NCI-H146 treated with DMSO at 0.1 percent for 48 hours (cell line): ENCODE measurements around the gene ATXN1.
"Not testable (repeated sequence)": the region's sequence is repeated elsewhere in the genome, so short reads cannot be mapped to it uniquely, and the experiment has no call there.

Source experiments
- DNase-seq: peaks from one replicate; lab custom pipeline; 2025; ENCODE audit not compliant: unreplicated experiment; lab: John Stamatoyannopoulos, UW

Gene ATXN1

GRCh38 chr6:16431106-16431505 is 330.2 kb downstream of the ATXN1 start:
- no peak for DNase-seq

DNA sequence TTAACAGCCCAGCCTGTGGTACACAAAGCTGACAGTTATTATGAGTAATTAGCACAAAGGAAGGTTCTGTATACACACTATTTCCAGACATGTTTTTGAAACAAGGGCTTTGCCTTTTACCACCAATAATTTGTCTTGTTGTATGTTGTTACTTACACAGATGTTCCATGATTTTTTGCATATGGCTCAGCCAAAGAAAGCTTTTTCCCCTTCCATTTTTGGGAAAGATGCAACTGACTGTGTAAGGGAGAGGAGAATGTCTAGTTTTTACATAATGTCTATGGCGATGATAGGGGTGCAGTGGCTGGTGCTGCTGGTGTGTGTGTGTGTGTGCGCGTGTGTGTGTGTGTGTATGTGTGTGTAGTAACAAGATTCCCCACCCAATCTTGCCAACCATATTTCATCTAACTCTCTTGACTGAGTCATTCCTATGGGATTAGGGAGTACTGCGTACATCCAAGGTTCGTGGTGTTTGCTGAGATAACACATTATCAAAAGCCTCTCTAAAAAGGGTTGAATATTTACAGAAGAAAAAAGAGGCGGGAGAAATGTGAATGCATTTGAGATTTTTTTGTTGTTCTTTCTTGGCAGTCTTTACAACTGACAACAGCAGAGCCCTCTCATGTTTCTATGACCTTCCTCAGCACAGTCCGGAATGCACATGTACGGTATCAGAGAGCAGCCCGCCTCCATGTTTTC is 330.7 kb downstream of the ATXN1 start:
- no peak for DNase-seq

DNA sequence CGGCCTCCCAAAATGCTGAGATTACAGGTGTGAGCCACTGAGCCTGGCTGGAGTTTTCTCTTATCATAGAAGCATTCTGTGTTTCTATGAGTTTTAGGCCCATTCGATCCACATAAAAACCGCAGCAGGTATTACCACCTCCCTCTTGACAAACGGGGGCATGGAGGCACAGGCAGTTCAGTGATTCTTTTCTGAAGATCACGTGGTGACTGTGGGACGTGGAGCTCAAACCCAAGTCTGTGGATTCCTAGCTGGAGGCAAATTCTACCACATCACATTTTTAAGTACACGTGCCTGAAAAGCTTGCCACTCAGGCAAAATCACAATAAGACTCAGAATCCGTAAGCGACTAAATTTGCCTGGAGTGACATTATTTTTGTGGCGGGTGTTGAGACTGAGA is 331.6 kb downstream of the ATXN1 start:
- DNase-seq: no peak

DNA sequence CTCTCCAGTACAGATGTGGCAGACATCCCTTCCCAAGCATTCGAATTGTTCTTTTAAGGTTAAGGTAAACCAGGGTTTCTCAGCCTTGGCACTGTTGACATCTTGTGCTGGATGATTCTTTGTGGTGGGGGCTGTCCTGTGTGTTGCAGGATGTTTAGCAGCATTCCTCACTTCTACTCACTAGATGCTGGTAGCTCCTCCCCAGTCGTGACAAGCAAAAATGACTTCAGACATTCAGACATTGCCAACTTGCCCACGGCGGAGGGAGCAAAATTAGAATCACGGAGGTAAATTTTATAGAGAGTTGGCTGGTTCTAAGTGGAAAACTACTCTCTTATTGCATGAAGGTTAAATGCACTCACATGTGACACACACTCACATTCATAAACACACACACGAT is 334.1 kb downstream of the ATXN1 start:
- no peak for DNase-seq

DNA sequence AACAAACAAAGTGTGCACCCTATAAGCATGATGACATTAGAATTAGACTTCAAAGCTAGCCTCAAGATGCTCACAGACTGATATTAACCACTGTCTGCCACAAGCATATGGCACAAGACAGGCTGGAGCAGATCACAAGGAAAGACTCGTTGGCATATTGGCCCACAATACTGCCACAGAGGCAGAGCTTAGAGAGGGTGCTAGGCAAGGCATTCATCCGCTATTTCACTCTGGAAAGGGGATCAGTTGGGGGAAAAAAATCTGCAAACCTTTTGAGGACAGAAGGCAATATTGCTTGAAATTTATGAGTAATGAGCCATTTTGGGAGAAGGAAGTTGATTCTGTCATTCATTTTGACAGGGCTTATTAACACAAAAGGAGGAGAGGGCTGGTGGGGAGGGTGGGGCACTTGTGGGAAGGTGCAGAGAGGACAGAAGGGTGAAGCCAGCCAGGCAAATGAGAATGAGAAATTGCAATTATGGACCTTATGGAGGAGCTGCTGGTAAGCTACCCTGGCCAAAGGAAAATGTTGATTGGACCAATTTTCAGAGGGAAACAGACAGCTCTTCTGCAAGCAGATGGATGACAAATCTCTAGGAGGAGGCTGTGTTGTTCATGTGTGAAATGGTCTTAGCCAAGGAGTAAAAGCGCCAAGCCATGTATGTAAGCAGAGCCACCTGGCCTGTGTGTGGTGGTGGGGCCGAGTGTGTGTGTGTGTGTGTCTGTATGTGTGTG is 335.2 kb downstream of the ATXN1 start:
- no peak for DNase-seq

DNA sequence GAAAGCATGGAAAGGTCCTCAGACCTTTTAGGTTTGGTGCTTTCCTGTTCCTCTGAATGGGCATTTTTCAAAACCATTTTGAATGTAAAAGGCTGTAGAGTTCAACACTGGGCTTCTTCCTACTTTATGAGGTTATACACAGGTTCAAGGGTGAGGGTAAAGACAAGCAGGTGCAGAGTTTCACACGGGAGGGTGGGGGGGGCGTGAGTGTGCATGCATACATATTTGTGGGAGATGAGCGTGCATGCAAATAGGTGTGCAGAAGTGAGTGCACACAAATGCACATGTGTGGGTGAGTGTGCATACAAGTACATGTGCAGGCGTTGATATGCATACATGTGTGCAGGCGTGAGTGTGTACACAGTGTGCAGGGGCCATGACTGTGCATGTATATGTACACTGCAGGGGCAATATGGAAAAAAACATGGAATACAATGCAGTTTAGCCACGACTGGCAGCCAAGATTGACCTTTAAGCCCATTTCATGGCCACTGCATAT is 339.7 kb downstream of the ATXN1 start:
- DNase-seq: no peak

DNA sequence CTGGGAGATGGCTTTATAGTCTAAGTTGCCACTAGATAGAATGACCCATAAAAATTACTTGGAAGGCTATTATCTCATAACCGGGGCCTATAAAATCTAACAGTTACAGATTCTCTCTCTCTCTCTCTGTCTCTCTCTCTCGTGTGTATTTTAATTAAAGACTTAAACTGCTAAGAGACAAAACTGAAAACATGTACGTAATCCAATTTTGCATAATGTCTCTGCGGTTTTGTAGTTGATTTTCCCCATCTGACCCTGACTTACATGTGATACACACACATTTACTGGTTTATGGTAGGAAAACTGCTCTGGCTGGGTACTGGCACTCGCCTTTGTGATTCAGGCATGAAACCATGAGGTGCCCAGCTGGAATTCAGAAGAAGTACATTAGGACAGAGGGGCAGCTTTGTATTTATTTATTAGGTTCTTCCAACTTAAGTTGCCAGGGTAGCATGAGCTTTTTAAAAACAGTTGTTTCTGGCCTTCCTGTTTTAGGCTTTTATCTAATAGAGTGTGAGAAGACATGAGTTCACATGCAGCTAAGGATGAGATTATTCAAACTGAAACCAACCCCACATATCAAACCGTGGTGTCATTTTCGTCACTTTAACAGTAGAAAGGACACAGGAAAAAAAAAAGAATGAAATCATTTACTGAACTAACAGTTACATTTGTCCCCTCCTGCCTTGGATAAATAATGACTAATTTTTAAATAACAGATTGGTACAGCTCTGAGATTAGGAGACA is 340.4 kb downstream of the ATXN1 start:
- no peak for DNase-seq

DNA sequence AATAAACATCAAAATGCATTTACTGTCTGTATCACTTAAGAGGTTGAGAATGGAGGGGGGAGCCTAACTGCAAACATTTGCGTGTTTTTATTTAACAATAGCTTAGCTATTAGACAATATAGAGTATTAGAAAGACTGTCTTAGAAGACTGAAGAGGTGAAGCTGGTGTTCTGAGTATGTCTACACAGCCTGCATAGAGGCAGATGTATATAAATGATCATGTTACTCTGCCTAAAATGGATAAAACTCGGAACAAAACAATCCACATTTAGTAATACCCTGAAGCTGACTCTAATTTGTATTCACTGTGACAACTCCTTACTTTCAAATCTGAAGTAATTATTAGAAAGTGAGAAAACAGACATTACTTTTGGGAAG is 340.9 kb downstream of the ATXN1 start:
- DNase-seq: no peak

DNA sequence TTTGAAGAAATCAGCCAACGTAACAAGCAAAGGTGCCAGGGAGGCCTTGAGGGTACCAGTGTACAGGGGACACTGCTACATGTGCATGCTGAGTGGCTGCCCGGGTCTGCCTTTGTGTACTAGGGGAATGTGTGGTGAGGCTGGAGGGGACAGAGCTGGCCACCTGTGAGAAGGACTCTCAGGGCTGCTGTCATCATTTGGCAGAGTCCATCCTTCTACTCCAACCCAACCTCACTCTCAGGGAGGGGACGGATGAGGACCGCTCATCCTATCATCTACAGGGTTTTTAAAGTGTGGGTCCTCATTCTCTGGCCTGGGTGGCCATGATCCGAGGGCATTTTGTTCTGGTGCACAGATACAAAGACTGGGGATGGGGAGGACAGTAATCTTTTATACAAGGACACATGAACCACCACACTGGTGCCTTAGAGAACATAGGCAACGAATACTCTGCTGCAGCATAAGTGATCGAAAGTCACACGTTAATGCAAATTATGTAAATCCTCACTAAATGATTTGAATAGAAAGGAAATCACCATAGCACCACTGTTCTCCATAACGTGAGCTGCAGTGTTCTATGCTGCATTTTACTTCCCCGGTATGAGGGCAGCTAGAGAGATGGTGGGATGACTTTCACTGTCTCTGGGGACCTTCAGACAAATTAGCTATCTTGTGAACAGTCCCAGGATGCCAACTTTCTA is 341.5 kb downstream of the ATXN1 start:
- no peak for DNase-seq

DNA sequence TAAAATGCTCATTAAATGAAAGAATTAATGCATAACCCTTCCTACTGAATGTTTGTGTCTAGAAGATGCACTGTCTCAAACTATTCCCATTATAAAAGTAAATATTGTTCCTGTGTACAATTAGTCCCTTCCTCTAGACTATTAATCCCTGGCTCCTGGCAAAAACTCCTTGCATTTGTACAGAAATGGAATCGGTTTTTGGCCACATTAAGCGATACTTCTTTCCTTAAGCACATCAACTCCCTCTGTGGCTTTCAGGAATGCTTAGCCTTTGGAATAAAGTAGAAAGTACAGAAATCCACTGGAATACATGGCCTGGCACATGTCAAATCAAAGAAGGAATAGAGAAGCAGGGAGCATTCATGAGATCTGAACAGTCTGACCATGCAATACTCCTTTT is 343.1 kb downstream of the ATXN1 start:
- DNase-seq: no peak

DNA sequence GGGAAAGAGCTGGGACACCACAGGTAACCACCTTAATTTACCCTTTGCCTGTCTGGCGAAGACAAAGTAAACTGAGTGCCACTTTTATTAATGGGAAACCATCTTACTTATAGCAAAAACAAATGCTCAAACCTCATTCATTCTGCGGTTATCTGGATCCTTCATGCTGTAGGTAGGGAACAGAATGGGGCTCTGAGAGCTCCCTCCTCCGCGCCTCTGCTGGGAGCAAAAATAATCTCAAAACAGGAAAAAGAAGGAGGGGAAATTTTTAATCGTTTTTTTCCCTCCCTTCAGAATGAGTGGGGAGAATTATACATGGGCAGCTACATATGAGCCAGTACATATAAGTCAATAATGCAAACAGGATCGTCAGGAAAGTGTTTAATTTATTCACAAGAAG is 345.6 kb downstream of the ATXN1 start:
- no peak for DNase-seq

DNA sequence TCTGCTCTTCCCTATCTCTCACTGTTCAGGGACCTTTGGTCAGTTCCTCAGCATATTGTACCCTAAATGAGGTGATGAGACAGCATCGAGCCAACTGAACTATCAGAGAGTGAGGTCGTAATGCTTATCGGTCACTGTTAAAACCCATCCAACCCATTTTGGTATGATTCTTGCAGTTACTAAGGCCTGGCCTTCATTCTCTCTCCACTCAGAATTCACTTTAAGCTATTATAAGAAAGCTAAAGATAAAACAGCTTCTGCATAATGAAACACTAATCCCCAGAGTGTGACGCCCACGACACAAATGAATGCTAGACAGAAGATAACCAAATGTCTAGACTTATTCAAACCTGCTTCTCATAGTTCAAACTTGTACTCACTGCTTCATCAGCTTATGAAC is 347.1 kb downstream of the ATXN1 start:
- no peak for DNase-seq

DNA sequence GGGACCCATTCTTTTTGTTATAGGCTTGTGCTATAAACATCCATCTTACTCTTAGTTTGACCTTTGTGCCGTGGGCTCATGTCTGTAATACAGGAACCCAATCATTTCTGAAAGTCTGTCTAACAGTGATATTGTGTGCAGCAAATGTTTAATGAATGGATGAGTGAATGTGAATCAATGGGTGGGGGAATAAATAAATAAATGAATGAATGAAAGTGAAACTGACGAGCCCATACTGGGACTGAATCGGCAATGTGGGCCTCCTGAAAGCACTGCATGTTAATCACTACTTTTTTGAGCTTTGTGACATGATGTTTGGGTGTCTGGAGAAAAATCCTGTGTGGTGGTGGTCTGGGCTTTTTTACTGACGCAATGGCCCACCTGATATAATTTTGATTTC is 347.9 kb downstream of the ATXN1 start:
- DNase-seq: no peak

- no peak for DNase-seq
These were observed 348.3 kb downstream of the ATXN1 start for GRCh38 chr6:16412982-16413381.

- no peak for DNase-seq
These were observed 349.1 kb downstream of the ATXN1 start for GRCh38 chr6:16412171-16412570.

DNA sequence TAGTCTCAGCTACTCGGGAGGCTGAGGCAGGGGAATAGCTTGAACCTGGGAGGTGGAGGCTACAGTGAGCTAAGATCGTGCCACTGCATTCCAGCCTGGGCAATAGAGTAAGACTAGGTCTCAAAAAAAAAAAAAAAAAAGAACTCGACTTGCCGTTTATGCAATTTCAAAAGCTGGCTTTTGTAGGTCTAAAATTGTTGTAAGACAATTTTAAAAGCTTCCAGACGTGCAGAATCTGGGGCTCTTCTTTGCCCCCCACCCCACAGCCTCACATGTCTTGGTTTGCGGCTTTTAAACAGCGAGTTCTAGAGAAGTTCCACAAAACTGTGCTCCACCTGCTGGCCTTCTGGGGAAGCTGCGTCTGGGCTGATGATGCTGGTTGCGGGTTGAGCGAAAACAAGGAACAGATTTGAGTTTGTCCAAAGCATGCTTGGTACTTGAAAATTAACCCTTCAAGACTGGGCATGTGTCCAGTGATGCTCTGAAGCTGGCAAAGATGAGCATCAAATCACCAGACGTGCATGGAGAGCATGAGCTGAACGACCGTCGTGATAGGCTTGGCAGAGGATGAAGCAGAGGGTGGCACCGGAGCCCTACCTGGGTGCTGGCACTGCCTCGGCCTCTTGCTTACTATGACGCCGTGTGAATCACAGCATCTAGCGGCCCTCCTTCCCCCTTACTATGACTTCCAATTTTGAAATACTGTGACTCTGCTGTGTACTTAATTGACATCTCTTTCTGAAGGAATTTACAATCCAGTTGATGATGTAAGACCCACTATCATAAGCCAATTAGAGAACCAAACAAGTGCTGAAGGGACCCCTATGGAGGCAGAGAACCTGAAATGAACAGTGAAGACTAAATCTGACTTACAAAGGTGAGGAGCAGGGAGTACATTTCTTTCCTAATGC is 351.5 kb downstream of the ATXN1 start:
- DNase-seq: peak; percentile 6

DNA sequence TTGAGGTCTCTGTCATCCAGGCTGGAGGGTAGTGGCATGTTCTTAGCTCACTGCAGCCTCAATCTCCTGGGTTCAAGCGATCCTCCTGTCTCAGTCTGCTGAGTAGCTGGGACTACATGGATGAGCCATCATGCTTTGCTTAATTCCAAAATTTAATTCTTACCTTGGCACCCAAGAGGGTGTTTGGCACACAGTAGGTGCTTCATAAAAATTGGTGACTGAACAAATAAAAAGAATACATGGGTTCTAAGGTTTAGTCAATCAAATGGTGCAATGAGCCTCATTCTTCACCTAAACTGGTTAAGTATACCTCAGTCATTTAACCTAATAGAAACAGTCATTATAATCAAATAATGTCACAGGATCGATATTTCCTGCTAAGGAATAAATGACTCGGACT is 352.5 kb downstream of the ATXN1 start:
- DNase-seq: no peak

- DNase-seq: no peak
These were observed 354.3 kb downstream of the ATXN1 start for GRCh38 chr6:16406966-16407365.

DNA sequence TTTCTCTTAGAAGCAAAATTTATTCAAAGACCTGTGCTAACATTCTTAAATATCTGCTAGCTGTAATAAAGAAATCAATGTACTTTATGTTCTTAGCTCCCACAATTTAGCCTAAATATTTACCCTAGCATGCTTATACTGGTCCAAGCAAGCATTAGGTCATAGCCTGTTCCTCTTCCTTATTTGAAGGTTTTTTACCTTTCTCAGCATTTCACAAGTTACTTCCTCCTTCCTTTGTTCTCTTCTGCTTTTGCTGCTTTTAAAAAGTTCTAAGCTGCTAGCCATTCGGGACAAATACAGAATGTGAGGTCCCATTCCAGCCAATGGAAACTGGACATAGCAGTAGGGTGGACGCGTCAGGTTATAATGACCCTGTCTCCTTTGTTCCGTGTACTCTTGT is 354.7 kb downstream of the ATXN1 start:
- not testable (repeated sequence) for DNase-seq

GRCh38 chr6:16405375-16405774 is 355.9 kb downstream of the ATXN1 start:
- DNase-seq: no peak
